HG02763 (cell line): ENCODE results near the gene MYO19.
"Not testable (repeated sequence)": the region's sequence is repeated elsewhere in the genome, so short reads cannot be mapped to it uniquely, and the experiment has no call there.

Source experiments
- ATAC-seq: cut with Tn5 transposase; IDR thresholded peaks from one replicate; pipeline ENCODE4 v1.9.1; 2021; ENCODE audit warnings: mild to moderate bottlenecking, moderate library complexity; ENCODE audit not compliant: unreplicated experiment

Gene MYO19

GRCh38 chr17:36532435-36532975, 2.2 kb downstream of the MYO19 start:
- no peak for ATAC-seq

GRCh38 chr17:36529121-36529520, 5.5 kb downstream of the MYO19 start:
- no peak for ATAC-seq

GRCh38 chr17:36527621-36528250, 6.9 kb downstream of the MYO19 start:
- no peak for ATAC-seq

GRCh38 chr17:36525888-36526287, 8.8 kb downstream of the MYO19 start:
- no peak for ATAC-seq

GRCh38 chr17:36525113-36525512, 9.6 kb downstream of the MYO19 start:
- no peak for ATAC-seq

GRCh38 chr17:36524428-36524876, 10.2 kb downstream of the MYO19 start:
- no peak for ATAC-seq

GRCh38 chr17:36523113-36523512, 11.6 kb downstream of the MYO19 start:
- no peak for ATAC-seq

- ATAC-seq, result no peak
Measured at GRCh38 chr17:36515837-36516236, 18.8 kb downstream of the MYO19 start.

- ATAC-seq, result no peak
Measured at GRCh38 chr17:36514856-36515255, 19.8 kb downstream of the MYO19 start.

- no peak for ATAC-seq
Measured at GRCh38 chr17:36512641-36513040, 22.0 kb downstream of the MYO19 start.

- no peak for ATAC-seq
Measured at GRCh38 chr17:36511216-36511615, 23.5 kb downstream of the MYO19 start.

- ATAC-seq, result no peak
Measured at GRCh38 chr17:36510636-36511035, 24.0 kb downstream of the MYO19 start.

GRCh38 chr17:36509272-36509985, 25.2 kb downstream of the MYO19 start:
- ATAC-seq, result no peak

GRCh38 chr17:36508439-36508838, 26.2 kb downstream of the MYO19 start:
- not testable (repeated sequence) for ATAC-seq

- no peak for ATAC-seq
Measured at GRCh38 chr17:36507266-36507665, 27.4 kb downstream of the MYO19 start.

- no peak for ATAC-seq
Measured at GRCh38 chr17:36506831-36507230, 27.8 kb downstream of the MYO19 start.

- no peak for ATAC-seq
Measured at GRCh38 chr17:36506249-36506826, 28.3 kb downstream of the MYO19 start.

- ATAC-seq, result no peak
Measured at GRCh38 chr17:36505171-36505570, 29.5 kb downstream of the MYO19 start.

GRCh38 chr17:36504156-36504545, 30.5 kb downstream of the MYO19 start:
- no peak for ATAC-seq

GRCh38 chr17:36503456-36504155, 31.1 kb downstream of the MYO19 start:
- ATAC-seq, result no peak

- no peak for ATAC-seq
Measured at GRCh38 chr17:36501963-36502362, 32.7 kb downstream of the MYO19 start.
